GM19351 (cell line): ENCODE measurements around the gene TSGA10.
A peak's percentile ranks its signal among the peaks of the same experiment; 100 is the strongest.
"Not testable (repeated sequence)": the region's sequence is repeated elsewhere in the genome, so short reads cannot be mapped to it uniquely, and the experiment has no call there.

Experiments
- ATAC-seq: cut with Tn5 transposase; IDR thresholded peaks from one replicate; pipeline ENCODE4 v1.9.1; 2021; ENCODE audit warnings: mild to moderate bottlenecking, moderate library complexity; ENCODE audit not compliant: unreplicated experiment

TSGA10 gene

DNA sequence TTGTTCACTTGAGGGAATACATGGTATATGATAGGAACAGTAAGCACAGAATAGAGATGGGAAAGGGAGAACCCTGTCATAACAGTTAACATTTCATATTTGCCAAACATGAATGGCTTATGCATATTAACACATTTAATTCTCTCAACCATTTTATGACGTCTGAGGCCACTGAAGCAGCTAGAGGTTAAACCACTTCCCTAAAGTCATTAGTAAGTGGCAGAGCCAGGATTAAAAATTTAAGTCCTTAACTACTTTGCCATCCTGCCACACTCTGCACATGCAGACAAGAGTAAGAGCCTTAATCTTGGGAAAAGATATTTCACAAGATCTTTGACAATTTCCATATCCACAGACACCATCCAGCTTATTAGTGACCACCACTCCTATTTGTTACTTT lies 2.1 kb upstream of the TSGA10 start:
- no peak for ATAC-seq

GRCh38 chr2:99153921-99154604 lies 679 bp downstream of the TSGA10 start:
- ATAC-seq: no peak

- no peak for ATAC-seq
Measured at GRCh38 chr2:99152199-99152895, 2.4 kb downstream of the TSGA10 start.

DNA sequence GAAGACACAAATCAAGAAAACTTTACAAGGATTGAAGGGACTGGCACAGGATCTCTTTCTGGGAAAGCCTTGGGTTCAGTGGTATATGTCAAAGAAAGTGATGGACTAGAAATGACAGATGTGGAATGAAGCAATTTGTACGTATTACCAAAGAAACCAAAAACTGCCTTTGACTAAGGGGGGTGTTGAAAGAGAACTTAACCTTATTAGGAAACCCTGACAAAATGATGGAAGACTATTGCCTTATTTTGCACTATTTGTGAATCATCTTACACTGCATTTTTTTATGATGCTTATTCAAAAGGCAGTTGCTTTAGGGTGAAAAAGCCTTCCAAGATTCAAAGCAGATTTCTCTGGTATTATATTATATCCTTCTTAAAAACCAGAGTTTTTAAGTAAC lies 4.0 kb downstream of the TSGA10 start:
- no peak for ATAC-seq

GRCh38 chr2:99141110-99142108 lies 13.3 kb downstream of the TSGA10 start, which contains the start of gene C2orf15:
C2orf15 (plus strand) TSS chr2:99141707; CDS start chr2:99150559, 8,852 bp downstream.
- peak; percentile 84 for ATAC-seq

GRCh38 chr2:99140860-99141109 lies 14.0 kb downstream of the TSGA10 start:
- no peak for ATAC-seq

DNA sequence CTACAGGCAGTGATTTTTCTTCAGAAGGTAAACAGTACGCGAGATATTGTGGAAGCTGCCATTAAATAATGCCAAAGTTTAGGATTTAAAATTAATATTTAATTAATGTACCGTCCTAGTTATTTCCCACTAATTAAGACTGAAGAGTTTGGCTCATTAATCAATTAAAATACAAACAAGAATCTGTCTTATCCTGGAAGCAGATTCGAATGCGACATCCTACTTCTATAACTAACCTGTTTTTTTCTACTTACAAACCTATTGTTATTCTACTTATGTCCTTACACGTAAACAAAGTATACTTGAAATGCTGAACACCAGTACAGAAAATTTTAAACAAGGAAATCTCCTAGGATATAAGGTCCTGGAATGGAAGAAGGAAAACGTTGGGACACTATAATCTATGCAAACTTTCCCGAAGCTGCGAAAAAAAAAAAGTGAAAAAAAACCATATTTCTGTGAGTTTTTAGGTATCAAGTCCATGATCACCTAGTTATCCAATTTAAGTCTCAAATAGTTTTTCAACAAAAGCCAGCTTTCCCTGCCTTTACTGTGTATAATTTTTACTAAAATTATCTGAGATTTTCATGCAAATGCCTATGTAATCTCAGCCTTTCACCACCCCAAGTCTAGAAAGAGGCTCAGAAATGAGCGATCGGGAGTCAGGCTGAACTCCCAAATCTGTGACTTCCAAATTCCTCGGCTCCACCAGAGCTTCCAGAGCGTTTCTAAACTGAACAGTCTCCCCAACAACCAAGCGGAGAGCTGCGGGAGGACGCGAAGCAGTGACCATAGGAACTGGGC lies 14.5 kb downstream of the TSGA10 start:
- ATAC-seq: no peak

DNA sequence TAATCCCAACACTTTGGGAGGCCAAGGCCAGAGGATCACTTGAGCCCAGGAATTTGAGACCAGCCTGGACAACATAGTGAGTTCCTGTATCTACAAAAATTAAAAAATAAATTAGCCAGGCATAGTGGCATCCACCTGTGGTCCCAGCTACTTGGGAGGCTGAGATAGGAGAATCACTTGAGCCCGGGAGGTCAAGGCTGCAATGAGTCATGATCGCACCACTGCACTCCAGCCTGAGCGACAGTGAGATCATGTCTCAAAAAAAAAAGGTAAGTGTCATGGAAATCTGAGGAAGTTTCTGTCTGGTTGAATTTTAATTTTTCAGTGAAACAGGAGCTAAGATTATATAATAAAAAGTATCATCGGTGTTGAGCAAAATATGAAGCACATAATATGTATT lies 15.7 kb downstream of the TSGA10 start:
- no peak for ATAC-seq

GRCh38 chr2:99135044-99135556 lies 19.6 kb downstream of the TSGA10 start:
- ATAC-seq: not testable (repeated sequence)

DNA sequence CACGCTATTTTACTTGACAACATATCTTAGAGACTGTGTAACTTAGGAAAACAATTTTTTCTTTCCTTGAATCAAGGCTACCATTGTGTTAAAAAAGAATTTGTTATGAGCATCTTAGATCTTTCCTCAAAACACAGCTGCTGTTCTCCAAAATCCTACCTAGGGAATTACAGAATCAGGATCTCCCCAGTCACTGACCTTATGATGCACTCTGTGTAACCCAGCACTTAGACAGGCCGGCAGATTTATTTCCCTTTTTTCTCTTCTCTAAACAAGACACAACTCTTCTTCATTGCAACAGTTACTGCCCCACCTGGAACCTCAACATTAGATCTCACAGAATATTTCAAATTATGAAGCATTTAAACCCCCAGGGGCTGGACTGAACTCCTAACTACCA lies 26.8 kb downstream of the TSGA10 start:
- no peak for ATAC-seq

GRCh38 chr2:99112617-99113016 lies 42.1 kb downstream of the TSGA10 start:
- ATAC-seq: no peak

GRCh38 chr2:99111945-99112344 lies 42.8 kb downstream of the TSGA10 start:
- ATAC-seq: no peak

- ATAC-seq: no peak
Measured at GRCh38 chr2:99111236-99111635, 43.5 kb downstream of the TSGA10 start.

GRCh38 chr2:99106913-99107312 lies 47.8 kb downstream of the TSGA10 start:
- no peak for ATAC-seq

GRCh38 chr2:99104006-99104405 lies 50.7 kb downstream of the TSGA10 start:
- ATAC-seq: no peak

- no peak for ATAC-seq
Measured at GRCh38 chr2:99101697-99102096, 53.0 kb downstream of the TSGA10 start.

DNA sequence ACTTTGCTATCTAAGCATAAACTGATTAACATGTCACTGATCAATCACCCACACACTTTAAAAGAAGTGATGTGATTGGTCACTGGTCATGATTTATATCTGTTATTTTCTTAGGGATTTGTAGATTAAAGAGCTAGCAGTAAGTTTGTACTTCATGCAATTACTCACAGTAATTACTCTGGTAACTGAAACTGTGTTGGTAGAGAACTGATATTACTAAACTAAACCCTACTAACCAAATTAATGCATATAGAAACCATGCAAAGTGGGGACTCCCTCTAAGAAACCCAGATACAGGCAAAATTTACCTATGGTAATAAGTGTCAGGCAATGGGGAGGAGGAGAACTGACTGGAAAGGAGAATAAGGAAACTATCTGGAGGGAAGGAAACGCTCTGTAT lies 58.0 kb downstream of the TSGA10 start:
- no peak for ATAC-seq

DNA sequence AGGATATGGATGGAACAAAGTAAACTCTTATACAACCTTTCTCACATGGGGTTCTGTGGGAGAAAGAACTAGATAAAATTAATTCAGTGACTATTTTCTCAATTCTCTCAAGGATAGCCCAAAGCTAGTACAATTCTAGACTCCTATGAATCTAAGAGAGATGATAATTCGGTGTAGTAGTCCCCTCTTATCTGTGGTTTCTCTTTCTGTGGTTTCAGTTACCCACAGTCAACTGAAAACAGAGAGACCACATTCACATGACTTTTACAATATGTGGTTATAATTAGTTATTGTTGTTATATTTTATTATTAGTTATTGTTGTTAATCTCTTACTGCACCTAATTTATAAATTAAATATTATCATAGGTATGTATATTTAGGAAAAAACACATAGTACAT lies 66.7 kb downstream of the TSGA10 start:
- ATAC-seq: peak; percentile 62

DNA sequence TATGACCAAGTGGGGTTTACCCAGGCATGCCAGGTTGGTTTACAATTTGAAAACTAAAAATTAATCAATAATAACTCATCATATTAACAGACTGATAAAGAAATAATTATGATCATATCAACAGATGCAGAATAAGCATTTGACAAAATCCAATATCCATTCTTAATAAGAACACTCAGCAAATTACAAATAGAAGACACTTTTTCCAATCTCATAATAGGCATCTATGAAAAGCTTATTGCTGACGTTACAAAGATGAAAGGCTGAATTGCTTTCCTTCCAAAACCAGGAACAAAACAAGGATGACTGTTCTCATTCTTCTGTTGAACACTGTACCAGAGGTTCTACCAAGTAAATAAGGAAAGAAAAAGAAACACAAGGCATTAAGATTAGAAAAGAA lies 68.4 kb downstream of the TSGA10 start:
- no peak for ATAC-seq

DNA sequence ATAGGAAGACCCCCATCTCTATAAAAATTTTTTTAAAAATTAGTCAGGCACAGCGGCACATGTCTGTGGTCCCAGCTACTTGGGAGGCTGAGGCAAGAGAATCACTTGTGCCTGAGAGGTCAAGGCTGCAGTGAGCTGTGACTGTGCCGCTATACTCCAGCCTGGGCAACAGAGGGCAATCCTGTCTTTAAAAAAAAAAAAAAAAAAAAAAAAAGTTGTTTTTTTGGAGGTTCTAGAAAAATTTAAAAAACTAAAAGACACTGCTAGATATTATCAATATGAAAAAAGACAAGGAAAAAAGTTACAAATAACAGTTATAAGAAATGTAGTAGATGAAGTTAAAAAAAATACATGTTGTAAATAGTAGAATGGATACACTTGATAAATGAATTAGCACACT lies 69.3 kb downstream of the TSGA10 start:
- ATAC-seq: no peak

- no peak for ATAC-seq
Measured at GRCh38 chr2:99084256-99084655, 70.5 kb downstream of the TSGA10 start.
